ENCODE data around the gene ADAMTS17.

The ADAMTS17 gene

DNA sequence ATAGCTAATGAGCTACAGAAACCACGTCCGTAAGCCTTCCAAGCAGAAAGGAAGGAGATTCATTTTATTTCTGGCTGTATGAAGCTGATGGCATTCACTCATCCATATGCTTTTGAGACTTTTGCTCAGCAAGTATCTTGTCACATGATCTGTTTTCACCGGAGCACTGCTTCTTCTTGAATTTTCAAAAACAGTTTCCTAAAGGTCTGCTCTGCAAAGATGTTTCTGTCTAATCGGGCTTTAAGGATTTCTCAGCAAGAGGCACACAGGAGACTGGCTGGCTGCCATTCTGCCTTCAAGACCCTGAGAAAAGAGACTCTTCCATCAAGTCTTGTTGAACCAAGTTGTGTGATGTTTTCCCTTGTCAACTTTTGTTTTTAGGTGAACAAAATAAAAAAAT, 319.0 kb downstream of the ADAMTS17 start:
- no peak overlapping the region for H3K4me3 ChIP-seq (ENCODE audit: low read depth, low read length)
- DNase-seq (ENCODE audit: low read depth), result no peak
- TF ChIP-seq POLR2A (IDR thresholded peaks at IDR 0.05; ENCODE audit: extremely low read depth, insufficient read length), result no peak
- TF ChIP-seq MYC (IDR thresholded peaks at IDR 0.05; ENCODE audit: low read depth, low read length), result no peak
- TF ChIP-seq, protein P1, sequence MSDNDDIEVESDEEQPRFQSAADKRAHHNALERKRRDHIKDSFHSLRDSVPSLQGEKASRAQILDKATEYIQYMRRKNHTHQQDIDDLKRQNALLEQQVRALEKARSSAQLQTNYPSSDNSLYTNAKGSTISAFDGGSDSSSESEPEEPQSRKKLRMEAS (IDR thresholded peaks at IDR 0.05; ENCODE audit: low read depth, low read length), result no peak
- TF ChIP-seq CTCF (IDR thresholded peaks at IDR 0.05; ENCODE audit: low read depth, low read length), result no peak

GRCh38 chr15:100022391-100022790, 319.4 kb downstream of the ADAMTS17 start:
- no peak overlapping the region for H3K4me3 ChIP-seq (ENCODE audit: low read depth, low read length)
- no peak for DNase-seq (ENCODE audit: low read depth)
- TF ChIP-seq CTCF (IDR thresholded peaks at IDR 0.05; ENCODE audit: low read depth, low read length) (no peak), POLR2A (IDR thresholded peaks at IDR 0.05; ENCODE audit: extremely low read depth, insufficient read length) (no peak), MYC (IDR thresholded peaks at IDR 0.05; ENCODE audit: low read depth, low read length) (no peak)
- TF ChIP-seq, protein P1 (IDR thresholded peaks at IDR 0.05; ENCODE audit: low read depth, low read length), result no peak

DNA sequence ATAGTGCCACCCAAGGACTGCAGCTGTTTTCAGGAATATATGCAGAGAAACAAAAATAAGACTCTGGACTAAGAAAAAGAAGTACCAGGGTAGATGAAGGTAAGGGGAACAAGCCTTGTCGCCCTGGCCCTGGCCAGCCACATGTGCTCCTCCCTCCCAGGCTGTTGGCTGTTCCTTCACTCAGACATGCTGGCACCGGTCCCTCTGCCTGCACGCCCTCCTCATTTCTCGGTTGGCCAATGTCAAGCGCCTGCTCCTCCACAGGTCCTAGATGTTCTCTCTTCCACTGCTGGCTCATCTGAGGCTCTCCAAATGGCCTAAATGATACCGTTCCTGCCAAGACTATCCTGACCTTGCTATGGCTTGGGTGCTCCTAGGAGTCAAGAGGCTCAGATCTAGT, 320.1 kb downstream of the ADAMTS17 start:
- no peak for DNase-seq (ENCODE audit: low read depth)
- no peak for TF ChIP-seq MYC (IDR thresholded peaks at IDR 0.05; ENCODE audit: low read depth, low read length)
- TF ChIP-seq POLR2A (IDR thresholded peaks at IDR 0.05; ENCODE audit: extremely low read depth, insufficient read length), result no peak
- TF ChIP-seq CTCF (IDR thresholded peaks at IDR 0.05; ENCODE audit: low read depth, low read length), result no peak
- TF ChIP-seq, protein P1 (IDR thresholded peaks at IDR 0.05; ENCODE audit: low read depth, low read length), result no peak
- no peak overlapping the region for H3K4me3 ChIP-seq (ENCODE audit: low read depth, low read length)

- no peak overlapping the region for H3K4me3 ChIP-seq (ENCODE audit: low read depth, low read length)
- TF ChIP-seq, protein P1 (IDR thresholded peaks at IDR 0.05; ENCODE audit: low read depth, low read length), result no peak
- TF ChIP-seq MYC (IDR thresholded peaks at IDR 0.05; ENCODE audit: low read depth, low read length), result no peak
- no peak for TF ChIP-seq CTCF (IDR thresholded peaks at IDR 0.05; ENCODE audit: low read depth, low read length)
- no peak for TF ChIP-seq POLR2A (IDR thresholded peaks at IDR 0.05; ENCODE audit: extremely low read depth, insufficient read length)
- no peak for DNase-seq (ENCODE audit: low read depth)
These were observed 321.2 kb downstream of the ADAMTS17 start for GRCh38 chr15:100020614-100021013.

DNA sequence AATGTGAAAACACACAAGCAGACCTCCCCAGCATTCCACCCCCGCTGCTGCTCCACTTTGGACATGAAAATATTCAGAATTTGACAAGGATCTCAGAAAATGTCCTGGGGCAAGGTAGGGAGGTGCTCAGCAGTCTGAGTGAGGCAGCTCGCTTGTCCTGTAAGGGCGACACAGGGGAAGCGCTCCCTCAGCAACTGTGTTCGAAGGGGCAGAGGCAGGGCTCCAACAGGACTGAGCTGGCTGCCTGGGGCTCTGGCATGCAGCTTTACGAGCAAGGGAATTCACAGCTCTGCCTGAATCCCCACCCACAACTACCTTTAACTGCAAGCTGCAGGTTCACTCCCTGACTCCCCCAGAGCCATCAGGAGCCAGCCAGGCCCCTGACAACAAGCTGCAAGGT, 321.6 kb downstream of the ADAMTS17 start:
- DNase-seq (ENCODE audit: low read depth), result no peak
- TF ChIP-seq POLR2A (IDR thresholded peaks at IDR 0.05; ENCODE audit: extremely low read depth, insufficient read length), result no peak
- TF ChIP-seq, protein P1 (IDR thresholded peaks at IDR 0.05; ENCODE audit: low read depth, low read length), result no peak
- no peak for TF ChIP-seq CTCF (IDR thresholded peaks at IDR 0.05; ENCODE audit: low read depth, low read length)
- no peak for TF ChIP-seq MYC (IDR thresholded peaks at IDR 0.05; ENCODE audit: low read depth, low read length)
- H3K4me3 ChIP-seq (ENCODE audit: low read depth, low read length), result no peak overlapping the region

DNA sequence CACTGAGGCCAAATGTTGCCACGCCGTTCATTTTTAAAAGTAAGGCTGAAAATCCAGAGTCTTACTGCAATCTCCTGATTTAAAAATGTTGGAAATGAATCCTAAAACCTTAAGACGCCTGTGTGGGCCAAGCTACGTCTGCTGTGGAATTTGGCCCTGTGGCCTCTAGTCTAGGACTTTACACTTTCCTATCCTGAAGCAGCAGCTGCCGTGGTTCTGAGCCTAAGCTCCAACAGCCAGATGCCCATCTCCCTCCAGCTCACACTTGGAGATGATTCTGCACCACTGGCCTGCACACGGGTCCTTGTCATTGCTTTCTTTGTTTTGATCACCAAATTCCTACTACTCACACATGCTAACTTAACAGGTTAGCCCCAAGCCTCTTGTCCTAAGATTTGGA, 322.2 kb downstream of the ADAMTS17 start:
- no peak for TF ChIP-seq CTCF (IDR thresholded peaks at IDR 0.05; ENCODE audit: low read depth, low read length)
- TF ChIP-seq MYC (IDR thresholded peaks at IDR 0.05; ENCODE audit: low read depth, low read length), result no peak
- TF ChIP-seq, protein P1 (IDR thresholded peaks at IDR 0.05; ENCODE audit: low read depth, low read length), result no peak
- TF ChIP-seq POLR2A (IDR thresholded peaks at IDR 0.05; ENCODE audit: extremely low read depth, insufficient read length), result no peak
- H3K4me3 ChIP-seq (ENCODE audit: low read depth, low read length), result no peak overlapping the region
- no peak for DNase-seq (ENCODE audit: low read depth)
